Endometrial microvascular endothelial cells (primary cell): ENCODE measurements around the gene PDE3B. TPM values are rescaled to one million over a fixed set of nuclear protein-coding genes. Genes with fewer than 3 reads are reported as not detected.

ENCODE experiments used
- in situ Hi-C: cut with HindIII; loops from 2 replicates; pipeline ENCODE4 v1.10.0; 2017; ENCODE audit warnings: low sequenced_read_pairs, low pct_unique_long_range_greater_than_20kb; ENCODE audit errors: inconsistent ontology term
- total RNA-seq: library from RNA; depleted of rRNA; stranded (reverse); fragments of >200 nt; gene quantifications from one replicate; pipeline ENCODE4 v1.2.3, GENCODE V29; 2015; ENCODE audit errors: inconsistent ontology term

The PDE3B gene
- total RNA-seq, 1 donor from 2014 or later: 1.7 TPM

DNA sequence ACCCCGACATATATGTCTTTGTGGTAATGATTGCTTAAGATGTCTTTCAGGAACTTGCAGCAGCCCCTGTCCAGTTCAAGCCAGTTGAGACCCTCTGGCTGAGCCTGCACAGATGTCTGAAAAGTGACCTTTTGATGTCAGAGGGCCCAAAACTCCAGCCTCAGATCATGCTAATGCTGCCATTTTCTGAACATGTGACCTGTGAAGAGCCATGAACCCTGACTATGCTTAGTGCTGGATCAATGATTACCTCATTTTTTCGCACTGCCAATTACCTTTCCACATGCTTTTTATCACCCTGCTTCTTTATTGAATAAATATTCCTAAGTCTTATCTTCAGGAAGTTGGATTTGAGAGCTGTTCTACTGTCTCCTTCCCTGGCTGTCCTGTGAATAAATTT lies 255.3 kb downstream of the PDE3B start:
- in situ Hi-C loops: no loop called here

DNA sequence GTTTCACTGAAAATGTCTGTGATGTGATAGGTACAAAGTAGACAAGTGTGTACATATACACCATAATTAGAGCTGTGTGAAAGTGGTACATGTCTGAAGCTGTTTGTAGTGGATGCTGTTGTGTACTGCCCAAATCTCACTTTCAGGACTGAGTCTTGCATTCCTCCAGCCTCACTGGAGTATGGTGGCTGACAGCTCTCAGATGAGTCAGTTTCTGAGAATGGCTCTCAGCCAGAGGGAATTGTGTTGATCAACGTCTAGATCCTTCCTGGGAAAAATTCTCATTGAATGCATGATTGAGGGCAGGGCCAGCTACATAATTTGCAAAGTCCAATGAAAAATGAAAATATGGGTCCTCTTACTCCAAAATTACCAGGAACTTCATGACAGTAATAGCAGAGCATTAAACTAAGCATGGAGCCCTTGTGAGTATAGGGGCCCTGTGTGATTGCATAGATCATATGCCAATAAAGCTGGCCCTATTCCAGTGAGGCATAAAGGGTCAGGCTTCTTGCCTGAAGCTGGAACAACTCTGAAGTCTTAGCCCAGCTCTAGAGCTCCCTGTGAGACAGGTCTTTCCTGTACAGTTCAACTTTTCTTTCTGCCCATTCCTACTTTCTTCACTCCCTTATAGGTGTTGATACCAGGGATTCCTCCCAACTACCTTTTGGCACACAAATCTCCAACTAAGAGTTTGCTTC lies 259.2 kb downstream of the PDE3B start:
- in situ Hi-C loops: no loop called here

DNA sequence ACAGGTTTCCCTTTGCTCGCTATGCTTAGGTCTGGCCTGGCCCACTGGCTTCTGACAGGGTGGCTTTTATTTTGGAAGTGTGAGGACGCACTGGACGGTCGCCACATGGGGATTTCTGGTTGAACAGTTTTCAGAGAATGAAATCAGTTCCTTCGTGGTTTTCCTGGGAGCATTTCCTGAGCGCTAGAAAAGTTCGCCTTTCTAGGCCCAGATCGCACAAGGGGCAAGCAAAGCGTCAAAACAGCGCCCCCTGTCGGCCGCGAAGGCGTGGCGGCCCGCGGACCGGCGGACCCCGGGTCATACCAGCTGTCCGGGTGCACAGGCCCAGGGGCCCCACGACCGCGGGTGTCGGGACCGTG lies 261.1 kb downstream of the PDE3B start:
- in situ Hi-C loops: no loop called here

DNA sequence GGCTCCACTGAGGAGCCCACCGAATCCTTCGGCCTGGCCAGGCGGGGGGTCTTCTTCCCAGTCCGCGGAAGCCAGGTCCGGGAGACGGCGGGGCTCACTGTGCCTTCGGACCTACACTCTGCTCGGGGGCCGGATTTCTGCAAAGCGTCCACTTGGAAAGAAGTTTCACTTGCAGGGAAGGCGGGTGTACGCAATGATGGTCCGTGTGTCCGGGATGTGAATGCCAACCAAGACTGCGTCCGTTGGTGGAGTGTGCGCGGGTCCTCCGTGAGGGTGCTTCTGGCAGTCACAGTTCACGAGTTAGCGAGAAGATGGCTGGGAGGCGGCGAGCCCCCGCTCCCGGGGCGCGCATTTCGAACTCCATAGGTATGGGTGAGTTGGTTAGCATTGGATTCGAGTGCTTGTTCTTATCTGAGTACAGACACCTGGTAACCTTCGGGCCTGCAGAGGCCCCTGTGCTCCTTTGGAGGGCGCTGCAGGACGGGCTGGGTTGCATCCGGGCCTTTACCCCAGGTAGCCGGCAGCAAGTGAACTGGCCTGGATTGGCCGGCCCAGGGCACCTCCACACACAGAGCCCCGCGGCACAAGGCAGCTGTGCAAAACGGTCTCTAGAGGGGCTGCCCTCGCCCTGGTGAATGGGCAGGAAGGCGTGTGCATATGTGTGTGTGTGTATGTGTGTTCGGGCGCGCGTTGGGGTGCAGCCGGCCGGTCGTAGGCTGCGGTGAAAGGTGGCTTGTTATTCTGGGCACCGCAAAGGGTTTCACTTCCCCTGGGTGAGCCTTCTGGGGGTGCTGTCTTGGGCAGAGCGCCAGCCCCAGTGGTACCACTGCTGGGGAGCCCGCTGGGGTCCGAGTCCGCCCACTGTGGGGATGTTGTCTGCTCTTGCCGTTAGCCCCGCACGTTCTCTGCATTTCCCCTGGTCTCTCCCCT lies 261.8 kb downstream of the PDE3B start:
- in situ Hi-C loops: no loop called here

DNA sequence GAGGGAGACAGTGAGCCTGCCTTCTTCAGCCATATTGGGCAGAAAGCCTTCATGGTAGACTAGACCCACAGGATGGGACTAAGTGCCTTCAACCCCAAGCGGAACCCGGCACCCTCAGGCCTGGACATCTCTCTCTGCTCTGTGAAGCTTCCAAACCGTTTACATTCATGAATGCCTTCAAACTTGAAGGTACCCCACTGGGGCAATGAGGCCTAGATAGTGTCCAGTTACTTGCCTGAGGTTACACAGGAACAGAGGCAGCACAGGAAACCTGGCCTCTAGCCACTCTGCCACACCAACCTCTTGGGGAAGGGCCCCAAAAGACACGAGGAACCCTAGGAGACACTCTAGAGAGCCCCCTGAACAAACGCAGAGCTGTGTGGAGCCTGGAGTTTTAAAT lies 263.0 kb downstream of the PDE3B start:
- in situ Hi-C loops: no loop called here

DNA sequence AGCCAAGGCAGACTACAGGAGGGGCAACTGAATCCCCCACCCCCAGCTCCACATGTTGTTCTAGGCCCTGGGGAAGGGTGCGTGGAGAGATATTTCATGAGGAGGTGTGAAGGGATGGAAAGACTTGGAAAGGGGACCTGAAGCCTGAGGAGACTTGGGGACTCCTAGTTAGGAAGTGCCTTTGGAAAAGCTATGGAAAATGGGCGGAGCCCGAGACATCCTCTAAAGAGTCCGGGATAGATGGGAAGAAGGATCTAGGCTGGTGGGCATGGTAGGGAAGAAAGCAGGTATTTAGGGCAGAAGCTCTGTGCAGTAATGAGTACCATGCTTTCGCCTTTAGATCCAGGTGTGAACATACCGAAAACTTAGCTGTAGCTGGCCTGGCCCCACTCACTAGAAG lies 263.4 kb downstream of the PDE3B start:
- in situ Hi-C loops: no loop called here

DNA sequence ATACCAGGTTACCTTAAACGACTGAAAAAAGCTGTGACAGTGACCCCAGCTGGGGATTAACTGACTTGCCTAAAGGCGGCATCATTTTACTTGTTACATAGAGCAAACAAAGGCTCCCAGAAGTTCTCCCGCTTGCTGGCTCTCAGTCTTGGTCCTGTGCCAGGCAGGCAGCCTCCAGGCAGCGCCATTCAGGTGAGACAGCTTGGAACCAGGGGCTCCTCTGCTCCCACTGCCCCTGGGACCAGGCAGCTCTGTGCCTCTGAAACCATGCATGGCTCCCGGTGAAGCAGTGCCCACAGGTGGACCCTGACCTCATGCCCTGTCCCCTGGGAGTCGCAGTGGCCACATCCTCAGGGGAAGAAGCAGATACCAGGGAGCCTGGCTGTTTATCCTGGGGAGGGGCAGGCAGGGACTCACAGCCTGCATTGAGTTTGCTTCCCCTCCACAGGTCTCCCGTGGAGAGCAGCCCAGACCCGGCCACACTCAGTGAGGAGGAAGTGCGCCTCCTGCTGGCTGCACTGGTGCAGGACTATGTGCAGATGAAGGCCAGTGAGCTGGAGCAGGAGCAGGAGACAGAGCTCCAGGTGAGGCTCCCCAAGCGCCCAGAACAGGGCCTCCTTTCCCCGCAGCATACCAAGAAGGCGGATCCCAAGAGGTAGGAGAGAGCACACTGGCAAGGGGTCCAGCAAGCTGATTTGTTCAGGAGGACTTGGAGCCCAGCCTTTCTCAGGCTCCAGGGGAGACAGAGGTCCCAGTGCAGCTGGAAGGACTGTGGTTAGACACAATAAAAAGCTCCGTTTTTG lies 264.0 kb downstream of the PDE3B start:
- in situ Hi-C loops: no loop called here

DNA sequence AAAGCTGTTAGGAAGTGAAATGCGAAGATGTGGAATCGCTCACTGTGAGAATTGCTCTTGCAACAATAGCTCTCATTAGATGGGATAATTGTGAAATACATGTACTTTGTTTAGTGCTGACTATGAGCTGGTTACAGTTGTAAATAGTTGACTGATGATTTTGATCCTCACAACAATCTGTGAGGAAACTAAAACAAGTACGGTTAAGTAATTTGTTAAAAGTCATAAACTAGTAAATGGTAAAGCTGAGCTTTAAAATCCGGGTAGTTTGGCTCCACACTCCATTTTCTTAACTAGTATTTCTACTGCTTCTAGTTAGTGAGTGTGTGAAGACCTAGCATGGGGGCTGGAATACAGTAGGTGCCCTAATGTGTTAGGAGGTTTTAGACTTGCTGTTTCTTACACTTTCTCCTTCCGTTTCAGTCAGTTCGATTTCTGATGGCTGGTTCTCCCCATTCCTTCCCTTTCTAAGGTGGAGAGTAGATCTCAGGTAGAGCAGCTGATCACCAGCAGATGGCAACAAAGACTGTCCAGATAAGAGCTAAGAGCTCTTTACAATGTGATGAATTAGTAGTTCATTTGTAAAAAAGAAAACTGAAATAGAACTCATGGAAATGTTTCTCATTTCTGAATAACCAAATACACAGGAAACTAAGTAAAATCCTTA lies 264.7 kb downstream of the PDE3B start:
- in situ Hi-C loops: no loop called here

DNA sequence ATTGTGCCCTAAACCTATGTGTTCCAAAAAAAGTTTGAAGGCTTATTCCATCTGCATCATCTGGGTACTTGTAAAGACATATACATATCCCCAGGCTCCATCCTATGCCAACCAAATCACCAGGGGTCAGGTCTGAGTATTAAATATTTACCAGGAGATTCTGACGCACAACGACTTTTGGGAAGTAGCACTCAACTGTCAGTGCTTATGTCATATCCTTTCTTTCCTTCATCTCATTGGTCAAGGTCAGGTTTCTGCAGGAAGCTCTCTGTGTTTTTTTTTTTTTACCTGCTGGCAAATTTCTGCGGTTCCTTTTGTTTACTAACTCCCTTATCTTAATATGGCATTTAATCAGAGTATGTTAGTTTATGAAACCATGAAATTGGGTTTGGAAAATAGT lies 270.9 kb downstream of the PDE3B start:
- in situ Hi-C loops: no loop called here

DNA sequence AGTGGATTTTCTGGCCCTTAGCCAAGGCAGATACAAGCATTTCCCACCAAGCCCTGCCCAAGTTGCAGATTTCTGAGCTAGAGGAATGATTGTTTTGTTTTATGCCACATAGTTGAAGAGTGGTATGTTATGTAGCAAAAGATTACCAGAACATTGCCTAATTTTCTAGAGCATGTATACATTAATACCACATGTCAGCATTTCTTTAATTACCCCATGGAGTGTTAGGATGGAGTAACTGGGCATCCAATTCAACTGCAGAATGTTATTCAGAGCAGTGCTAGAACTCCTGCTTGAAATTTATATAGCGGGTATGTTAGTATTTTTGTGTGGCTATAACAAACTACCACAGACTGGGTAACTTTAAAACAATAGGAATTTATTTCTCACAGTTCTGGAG lies 272.8 kb downstream of the PDE3B start:
- in situ Hi-C loops: no loop called here

Other genes starting within 250 kb of the PDE3B start
- gene COPB1, start 144.0 kb upstream of the PDE3B start, total RNA-seq: 206 TPM
- gene PSMA1, start 123.4 kb upstream of the PDE3B start, total RNA-seq: 254 TPM
- 12.4 TPM for gene CYP2R1, start 248.4 kb downstream of the PDE3B start, total RNA-seq